Cerebellar cortex (tissue), 1 donor: ENCODE results near the gene TBC1D21.

Source experiments
- DNase-seq: peaks from one replicate; pipeline ENCODE4 v3.0.0-alpha.2; 2015; ENCODE audit warnings: low spot score

Gene TBC1D21

DNA sequence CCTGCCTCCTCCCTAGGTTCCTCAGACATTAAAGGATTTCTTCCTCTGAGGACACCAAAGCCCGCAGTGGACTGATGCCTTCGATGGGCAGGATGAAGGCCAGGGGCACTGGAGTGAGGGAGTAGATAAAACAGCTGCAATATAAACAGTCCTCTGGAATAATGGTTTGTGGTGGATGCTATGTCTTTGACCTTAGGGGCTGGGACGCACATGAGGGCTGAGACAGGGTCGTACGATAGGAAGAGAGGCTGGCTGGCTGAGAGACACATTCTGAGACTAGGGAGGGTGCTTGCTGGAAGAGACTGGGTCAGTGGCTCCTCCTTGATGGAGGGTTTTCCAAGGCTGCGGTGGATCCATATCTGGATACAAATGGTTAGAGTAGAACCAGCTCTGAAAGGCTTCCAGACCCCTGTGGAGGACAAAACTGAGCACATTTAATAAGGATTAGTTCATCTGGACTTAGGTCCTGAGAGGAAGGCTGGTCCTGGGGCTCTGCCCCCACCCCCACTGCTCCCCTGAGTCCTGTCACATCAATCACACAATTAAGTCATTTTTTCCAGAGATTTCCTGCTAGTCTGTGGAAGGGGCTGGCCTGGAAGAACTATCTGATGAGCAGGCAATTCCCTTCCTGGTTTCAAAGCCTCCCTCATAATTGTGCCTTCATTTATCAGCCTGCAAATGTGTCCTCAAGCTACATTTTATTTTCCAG is 15.8 kb downstream of the TBC1D21 start:
- no peak for DNase-seq

DNA sequence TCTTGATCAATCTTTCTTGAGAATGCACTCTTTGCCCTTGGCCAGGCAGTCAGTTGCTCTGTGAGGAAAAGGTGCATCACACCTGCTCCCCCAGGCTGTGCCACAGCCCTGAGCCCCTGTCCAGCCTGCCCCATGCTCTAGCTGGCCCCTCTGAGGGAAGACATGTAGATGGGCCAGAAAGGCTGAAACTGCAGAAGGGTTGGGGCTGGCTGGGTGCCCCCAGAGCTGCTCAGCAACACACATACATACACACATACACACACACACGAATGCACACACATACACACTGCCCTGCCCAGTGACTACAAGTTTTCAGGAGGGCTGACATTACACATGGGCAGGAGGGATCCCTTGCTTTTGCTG is 16.4 kb downstream of the TBC1D21 start:
- DNase-seq, result no peak

DNA sequence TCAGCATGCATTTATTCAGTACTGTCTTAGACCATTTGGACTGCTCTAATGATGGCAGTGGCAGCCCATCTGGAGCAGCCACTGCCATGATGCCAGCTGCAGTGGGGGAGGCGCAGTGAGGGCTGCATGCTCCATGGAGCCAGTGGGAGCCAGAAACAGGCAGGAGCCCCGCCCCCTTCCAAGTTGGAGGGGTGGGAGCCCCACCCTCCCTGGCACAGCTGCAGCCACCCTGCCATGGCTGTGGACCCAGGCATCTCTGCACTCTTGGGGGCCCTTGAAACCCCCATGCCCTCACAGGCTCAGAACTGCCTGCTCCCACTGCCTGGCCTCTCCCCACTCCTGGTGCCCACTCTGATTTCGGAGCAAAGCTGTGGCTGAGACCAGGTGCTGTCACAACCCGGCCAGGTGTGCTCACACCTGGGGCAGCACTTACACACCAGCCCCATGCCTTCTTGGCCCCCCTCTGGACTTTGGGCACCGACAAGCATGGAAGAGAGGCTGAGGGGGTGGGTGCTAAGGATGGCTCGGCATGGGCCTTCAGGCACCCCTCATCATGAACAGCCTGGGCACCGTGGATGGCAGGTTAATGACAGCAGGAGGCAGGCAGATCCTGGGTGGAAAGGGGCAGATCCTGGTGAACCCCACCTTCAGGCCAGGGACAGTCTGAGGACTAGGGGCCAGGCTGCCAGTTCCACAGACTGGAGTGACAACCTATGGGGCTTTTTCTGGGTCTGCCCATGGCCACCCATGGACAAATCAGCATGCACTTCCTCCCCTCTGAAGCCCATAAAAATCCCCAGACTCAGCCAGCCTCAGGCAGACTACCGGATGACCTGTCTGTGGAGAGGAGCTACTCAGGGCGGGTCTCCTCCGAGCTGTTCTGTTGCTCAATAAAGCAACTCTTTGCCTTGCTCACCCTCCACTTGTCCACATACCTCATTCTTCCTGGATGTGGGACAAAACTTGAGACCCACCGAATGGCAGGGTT is 18.3 kb downstream of the TBC1D21 start:
- no peak for DNase-seq

DNA sequence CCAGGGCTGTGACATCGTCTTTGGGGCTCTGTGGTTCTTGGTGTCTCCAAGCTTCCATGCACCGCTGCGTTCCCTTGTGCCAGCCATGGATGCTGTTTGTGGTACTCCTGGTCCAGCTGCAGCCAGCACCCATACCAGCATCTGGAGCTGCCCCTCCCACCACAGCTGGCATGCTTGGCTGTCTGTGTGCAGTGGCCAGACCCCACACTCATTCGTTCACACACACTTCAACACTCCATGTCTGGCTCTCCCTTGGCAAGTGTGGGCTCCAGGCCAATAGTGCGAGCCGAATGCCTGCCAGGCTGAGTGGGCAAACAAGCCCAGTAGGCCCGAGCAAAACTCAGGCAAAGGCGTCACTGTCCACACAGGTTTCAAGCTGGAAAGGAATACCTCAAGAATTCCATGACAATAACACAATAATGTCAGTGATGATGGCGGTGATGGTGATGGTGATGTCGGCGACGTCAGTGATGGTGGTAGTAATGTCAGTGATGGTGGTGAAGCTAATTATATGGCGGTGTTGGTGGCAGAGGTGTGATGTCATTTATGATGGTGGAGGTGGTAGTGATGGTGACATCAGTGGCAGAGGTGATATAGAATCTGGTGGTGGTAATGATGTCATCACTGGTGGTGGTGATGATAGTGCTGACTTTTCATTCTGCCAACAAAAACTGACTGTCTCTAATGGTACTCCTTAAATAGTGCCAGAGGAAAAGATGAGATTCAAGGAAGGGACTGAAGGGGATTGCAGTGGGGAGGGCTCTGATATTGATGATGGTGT is 19.3 kb downstream of the TBC1D21 start:
- DNase-seq, result no peak

DNA sequence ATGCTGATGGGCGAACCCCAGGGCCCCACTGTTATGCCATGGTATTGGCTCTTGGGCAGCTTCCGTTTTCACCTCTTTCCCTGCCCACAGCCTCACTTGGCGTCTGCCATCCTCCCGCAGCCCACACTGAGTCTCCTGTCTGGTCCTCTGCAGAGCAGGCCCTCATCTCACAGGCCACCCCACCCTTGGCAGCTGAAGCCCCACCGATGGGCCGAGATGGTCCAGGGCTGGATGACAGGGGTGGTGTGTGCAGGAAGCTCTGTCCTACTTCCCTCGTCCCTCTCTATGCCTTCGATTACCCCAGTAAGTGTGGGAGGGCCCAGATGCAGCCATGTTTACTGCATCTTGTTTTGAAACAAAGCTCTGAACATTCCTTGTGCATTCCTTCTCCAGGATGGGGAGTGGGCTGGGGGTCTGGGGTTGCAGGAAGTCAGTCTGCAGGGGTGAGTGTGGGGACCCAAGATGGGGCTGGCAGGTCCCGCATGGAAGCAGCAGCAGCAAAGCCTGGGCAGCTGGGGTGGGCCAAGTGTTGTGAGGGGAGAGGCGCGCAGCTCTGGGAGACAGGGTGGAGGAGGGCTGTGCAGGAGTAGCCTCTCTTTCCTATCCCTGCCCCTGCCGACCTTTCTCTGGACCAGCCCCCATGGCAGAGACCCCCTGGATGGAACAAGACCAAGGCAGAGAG is 20.9 kb downstream of the TBC1D21 start:
- DNase-seq, result no peak

DNA sequence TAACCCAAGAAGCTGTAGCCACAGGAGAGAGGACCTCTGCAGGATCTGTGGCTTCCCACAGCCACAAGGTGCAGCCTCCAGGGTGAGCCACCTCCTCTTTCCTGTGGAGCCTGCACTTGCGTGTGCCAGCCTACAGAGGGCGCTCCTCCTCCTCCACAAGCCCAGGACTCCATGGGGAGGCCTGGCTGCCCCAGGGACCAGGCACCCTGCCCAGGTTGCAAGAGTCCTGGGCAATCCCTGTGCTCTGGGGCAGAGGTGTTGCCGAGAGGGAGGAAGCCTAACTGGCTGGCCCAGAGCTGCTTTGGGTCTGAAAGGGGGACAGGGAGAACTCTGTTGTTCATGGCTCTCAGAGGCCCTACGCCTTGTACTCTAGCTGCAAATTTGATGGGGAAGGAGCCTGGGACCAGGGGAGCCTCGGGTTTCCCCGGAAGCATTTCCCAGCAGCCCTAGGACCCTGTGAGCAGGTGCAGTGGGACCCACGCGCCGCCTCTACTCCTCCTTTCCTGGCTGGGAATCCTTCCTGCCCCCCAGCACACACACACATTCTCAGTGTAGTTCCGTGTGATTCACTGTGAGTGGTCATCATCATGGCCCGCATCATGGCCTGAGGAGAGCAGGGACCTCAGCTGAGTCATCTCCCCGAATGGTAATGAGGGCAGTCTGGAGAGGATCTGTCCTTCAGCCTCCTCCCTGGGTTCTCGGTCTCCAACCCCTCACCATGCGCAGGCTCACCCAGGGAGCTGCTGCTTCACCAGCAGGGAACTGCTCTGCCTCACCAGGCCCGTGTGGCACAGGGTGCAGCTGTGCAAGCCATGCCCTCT is 24.3 kb downstream of the TBC1D21 start:
- DNase-seq, result peak; percentile 54

DNA sequence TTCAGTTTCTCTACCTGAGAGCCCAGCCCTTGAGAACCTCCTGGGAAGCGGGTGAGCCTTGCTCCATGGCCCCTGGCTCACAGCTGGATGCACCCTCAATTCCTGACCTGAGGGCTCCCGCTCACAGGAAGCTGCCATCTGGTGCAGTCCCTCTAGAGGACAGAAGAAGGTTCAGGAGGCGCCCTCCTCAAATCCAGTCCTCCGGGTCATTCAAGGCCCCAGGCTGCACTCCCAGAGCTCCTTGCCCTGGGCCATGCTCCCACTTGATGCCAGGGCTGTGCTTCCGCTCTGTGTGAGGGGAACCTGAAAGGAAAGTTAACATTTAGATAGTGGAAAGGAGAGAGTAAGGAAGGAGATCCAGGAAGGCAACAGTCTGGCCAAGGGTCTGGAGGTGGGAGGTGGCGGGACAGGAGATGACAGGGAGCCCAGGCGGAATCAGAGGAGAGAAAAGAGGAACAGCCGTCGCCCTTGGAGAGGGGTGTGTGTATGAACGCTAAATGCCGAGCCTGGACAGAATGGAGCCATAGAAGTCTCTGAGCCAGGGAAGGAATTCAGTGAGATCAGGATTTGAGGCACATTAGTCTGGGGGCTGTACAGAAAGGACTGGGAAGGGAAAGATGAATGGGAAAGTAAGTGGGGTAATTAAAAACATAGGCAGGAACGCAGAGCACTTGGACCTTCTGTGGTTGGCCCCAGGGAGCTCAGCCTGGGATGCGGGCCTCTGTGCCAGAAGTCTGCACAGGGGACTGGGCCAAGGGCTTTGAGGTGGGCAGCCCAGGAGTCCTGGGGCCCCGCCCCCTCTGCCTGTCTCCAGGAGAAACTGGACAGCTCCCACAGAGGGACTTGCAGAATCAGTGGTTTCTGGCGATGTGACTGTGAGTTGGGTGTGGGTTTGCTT is 26.1 kb downstream of the TBC1D21 start:
- DNase-seq, result no peak

DNA sequence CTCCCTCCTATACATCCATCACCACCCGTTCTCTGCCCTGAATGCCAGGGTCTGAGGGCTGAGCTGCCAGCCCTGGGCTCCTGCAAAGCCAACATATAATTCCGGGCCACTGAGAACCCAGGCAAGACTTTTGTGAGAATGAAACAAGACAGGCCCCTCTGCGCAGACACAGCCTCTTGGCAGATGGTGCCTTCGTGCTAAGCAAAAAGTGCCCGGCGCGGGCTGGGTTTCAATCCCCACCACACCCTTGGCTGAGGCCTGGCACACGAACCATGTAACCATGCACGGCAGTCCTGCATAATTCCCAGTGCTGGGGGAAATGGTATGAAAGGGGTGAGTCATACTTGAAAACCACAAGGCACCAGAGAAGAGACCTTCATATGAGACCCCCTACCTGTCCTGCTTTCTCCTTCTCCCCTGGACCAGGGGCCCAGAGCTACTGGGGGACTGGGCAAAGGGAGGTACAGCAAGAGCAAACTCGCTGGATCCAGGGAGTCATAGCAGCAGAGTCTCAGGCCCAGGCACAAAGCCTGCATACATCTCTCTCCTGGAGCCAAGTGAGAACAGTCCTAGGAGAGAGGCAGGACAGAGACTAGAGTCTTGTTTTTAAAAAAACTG is 26.8 kb downstream of the TBC1D21 start:
- DNase-seq, result no peak

DNA sequence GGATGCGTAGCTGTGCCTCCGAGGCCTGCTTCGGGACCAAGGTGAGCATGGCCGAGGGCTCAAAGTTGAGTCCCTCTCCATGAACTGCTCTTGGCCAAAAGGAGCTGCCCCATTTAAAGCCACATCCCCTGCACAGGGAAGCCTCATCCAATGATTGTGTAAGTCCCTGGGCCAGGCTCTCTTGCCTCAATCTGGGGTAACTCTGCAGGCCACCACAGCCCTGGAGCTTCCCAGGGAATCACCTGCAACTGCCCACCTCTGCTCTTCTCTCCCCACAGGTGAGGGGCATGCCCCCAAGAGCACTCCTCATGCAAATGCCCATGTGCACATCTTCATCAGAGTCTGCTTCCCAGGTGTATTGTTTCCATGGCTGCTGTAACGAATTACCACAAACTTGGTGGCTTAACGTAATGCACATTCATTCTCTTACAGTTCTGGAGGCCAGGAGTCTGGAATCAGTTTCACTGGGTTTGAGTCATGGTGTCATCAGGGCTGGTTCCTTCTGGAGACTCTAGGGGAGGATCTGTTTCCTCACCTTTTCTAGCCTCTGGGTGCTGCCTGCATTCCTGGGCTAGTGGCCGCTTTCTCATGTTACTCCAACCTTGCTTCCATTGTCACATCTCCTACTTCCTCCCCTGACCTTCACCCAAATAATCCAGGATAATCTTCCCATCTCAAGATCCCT is 27.9 kb downstream of the TBC1D21 start:
- no peak for DNase-seq

DNA sequence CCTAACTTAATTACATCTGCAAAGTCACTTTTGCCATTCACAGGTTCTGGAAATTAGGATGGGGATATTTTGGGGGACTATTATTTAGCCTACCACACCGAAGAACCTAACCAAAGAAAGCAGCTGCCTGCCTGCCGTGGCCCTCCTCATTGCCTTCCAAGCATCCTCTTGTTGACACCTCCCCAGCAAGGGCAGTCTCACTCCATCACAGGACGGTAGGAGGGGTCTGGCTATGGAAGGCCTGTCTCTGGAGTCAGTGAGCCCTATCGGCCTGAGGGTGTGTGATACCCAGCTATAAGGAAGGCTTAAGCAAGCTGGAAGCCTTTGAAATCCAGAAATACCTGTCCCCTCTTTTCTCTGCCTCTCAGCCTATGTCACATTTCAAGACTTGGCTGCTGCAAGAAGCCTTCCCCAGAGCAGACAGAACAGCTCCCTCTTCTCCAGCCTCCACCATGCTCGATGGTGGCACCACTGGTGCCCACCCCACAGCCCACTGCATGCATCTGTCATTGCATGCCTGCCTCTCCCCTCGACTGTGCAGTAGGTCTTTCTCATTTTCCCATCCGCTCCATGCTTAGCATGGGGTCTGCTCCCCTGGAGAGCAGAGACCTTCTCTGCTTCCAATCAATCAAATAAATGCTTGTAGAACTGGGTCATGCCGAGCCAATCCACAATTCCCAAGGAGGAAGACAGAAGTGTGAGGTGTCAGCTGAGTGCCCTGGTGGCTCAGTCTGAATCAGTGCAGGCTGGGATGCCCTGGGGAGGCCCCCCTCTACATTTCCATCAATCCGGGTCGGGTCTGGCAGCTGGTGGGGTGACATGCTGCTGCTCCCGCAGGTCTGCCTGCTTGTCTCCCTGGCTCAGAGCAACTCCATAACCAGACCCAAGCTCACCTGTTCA is 29.0 kb downstream of the TBC1D21 start:
- no peak for DNase-seq

DNA sequence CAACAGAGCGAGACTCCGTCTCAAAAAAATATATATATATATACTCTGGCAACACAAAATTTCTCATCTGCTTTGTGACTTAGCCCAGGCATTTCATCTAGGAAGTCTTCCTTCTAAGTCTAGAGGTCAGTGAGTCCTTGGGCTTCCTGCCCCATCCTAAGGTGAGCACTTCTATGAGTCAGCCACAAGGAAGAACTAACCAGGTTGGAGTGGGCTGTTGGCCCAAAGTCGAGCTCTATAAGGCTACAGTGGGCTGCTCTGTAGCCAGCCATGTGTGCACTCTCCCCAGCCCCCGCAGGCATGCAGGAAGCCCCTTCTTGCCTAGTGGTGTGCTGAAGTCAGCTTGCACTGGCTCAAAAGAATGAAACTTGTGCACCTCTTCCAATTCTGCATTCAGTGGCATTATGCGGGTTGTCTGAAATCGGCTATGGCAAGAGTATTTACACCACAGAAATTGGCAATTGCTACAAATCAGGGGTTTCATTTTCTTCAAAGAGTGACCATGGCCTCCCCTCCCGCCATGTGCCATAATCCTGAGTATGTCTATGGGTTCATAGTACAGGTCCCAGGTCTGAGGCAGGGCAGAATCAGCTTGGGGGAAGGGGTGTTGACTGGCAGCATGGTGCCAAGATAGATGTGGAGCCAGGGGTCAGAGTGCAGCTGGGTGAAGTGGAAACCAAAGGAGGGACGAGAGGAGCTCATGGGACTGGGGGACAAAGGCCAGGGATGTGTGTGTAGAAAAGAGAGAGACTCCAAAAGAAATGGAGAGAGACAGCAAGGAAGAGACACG is 30.9 kb downstream of the TBC1D21 start:
- no peak for DNase-seq

DNA sequence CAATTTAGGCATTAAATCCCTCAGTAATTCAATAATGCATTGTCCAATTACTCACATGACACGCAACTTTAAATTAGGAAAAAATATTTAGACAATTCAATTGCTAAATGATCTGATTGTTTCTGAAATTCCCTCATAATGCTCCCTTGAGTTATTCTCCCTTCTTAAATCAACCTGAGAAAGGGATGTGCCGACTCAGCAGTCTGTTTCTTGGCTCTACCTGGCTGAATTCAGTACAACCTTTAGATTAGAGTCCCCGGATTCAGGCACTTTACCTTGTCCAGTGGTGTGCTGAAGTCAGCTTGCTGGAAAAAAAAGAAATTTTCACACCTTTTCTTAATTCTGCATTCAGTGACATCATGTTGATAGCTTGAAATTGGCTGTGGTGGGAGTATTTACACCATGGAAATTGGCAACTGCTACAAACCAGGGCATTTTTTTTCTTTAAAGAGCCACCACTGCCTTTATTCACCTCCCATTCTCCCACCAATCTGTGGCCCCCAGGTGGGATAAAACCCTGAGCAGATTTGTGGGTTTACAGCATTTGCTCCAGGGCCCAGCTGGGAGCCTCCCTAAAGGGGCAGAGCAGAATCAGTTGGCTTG is 32.0 kb downstream of the TBC1D21 start:
- DNase-seq, result no peak

DNA sequence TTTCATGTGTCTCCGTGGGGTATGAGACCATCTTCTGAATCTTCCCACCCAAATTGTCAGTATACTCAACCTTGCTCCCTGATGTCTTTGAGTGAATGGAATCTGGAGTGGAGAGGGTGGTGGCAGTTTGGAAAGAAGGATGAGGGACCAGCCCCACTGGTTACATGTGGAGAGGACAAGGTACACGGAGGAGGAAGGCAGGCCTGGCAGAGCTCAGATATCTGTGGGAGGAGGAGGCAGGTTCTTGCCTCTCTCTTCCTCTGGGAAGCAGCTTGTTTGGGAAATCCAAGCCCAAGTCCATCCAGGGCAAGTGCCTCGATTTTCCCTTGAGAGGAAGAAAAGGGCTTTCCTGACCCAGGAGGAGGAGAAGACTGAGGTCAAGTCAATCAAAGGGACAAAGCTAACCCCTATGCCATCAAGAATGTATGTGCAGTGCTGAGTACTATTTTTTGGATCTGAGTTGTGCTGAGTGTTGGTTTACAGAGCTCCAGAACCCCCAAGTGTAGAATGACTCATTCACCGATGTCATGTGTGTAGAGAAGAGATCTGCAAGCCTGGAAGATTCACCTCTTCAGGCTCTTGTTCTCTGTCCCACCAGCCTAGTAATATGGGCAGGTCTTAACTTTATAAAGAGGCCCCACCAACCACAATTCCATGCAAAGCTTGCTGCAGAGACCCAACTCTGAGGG is 33.1 kb downstream of the TBC1D21 start:
- DNase-seq, result no peak

DNA sequence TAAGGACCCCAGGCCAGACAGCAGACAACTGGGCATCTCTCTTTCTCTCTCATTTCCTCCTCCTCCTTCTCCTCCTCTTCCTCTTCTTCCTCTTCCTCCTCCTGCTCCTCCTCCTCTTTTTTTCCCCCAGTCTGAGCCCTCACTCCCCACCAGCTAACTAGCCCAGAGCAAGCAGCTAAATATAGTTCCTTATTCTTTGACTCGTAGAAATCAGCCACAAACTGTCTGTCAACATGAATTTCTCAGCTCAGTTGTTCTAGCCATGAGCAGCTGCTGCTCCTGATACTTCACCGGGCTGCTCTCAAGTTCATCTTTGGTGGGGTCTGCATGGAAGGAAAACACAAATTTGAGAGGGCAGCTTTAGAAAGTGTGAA is 33.7 kb downstream of the TBC1D21 start:
- no peak for DNase-seq

DNA sequence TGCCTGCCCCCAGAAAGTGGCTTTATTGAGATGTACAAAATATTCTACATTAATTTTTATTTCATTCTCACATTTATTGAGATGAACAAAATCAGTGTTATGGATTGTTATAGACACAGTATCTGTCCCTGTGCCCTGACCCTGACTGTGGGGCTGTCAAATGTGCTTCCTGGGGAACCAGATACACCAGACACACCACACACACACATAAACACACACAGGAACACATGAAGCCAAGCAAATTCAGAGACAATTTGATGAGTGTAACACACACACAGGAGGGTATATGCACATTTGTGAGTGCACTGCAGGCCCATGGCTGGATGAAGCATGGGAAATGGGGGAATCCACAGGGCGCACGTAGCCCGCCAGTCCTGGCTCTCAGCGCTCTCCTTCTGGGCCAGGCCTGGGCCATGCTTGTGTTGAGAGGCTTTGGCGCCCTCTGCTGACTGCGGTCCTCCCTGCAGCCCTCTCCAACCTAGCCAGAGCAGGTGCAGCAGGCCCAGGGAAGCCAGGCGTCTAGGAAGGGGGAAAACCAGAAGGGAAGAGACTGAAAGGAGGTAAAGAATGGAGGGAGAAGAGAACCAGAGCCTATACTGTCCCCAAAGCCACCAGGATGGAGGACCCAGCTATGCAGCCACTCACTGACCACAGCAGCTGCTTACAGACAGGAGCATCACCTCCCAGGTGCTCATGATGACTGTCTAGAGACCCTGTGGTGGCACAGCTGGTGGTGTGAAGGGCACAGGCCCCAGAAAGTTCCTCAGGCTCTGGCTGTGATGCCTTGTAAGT is 34.9 kb downstream of the TBC1D21 start:
- DNase-seq, result peak; percentile 83
